AG08396 (cell line): ENCODE results near the gene NDUFB8.

Experiments
- DNase-seq: peaks from one replicate; pipeline ENCODE4 v3.0.0; 2012; ENCODE audit warnings: low spot score, mixed read lengths

Gene NDUFB8

GRCh38 chr10:100506596-100507356, 22.9 kb downstream of the NDUFB8 start:
- peak; percentile 42 for DNase-seq

GRCh38 chr10:100505164-100505563, 24.5 kb downstream of the NDUFB8 start:
- DNase-seq = no peak

GRCh38 chr10:100504096-100504495, 25.6 kb downstream of the NDUFB8 start:
- DNase-seq = no peak

GRCh38 chr10:100502926-100503494, 26.7 kb downstream of the NDUFB8 start:
- DNase-seq = no peak

GRCh38 chr10:100501423-100501822, 28.2 kb downstream of the NDUFB8 start:
- DNase-seq = no peak

- no peak for DNase-seq
Measured at GRCh38 chr10:100498059-100498458, 31.6 kb downstream of the NDUFB8 start.

GRCh38 chr10:100496567-100496966, 33.1 kb downstream of the NDUFB8 start:
- no peak for DNase-seq

GRCh38 chr10:100490531-100490930, 39.1 kb downstream of the NDUFB8 start:
- no peak for DNase-seq

- DNase-seq = no peak
Measured at GRCh38 chr10:100489396-100489795, 40.3 kb downstream of the NDUFB8 start.

- DNase-seq = no peak
Measured at GRCh38 chr10:100487529-100487928, 42.1 kb downstream of the NDUFB8 start.

- DNase-seq = no peak
Measured at GRCh38 chr10:100485801-100486495, 43.7 kb downstream of the NDUFB8 start.

GRCh38 chr10:100485366-100485765, 44.3 kb downstream of the NDUFB8 start:
- no peak for DNase-seq

GRCh38 chr10:100483876-100484666, 45.6 kb downstream of the NDUFB8 start:
- no peak for DNase-seq

GRCh38 chr10:100482834-100483185, 46.9 kb downstream of the NDUFB8 start:
- DNase-seq = no peak

GRCh38 chr10:100482181-100482833, 47.4 kb downstream of the NDUFB8 start:
- DNase-seq = peak; percentile 81

- DNase-seq = peak; percentile 92
Measured at GRCh38 chr10:100481462-100482081, 48.1 kb downstream of the NDUFB8 start.

- no peak for DNase-seq
Measured at GRCh38 chr10:100480002-100480401, 49.7 kb downstream of the NDUFB8 start.

GRCh38 chr10:100479037-100479436, 50.6 kb downstream of the NDUFB8 start:
- DNase-seq = no peak

GRCh38 chr10:100477970-100478369, 51.7 kb downstream of the NDUFB8 start:
- no peak for DNase-seq
